Stomach (tissue), 9 donors: ENCODE measurements around the gene C1GALT1. TPM values are rescaled to one million over a fixed set of nuclear protein-coding genes. Genes with fewer than 3 reads are reported as not detected.

Experiments
- DNase-seq, 2 donors: peaks; one replicate each; pipeline versions ENCODE4 v3.0.0 to v3.0.0-alpha.2; 2013 to 2019
- H3K27ac ChIP-seq, 5 donors: fragments of 200-600 bp in 4 of 5; sonication (generic) in 4 of 5; one replicate each; pipeline ENCODE4 v1.5.1; 2013 to 2019; ENCODE audit warnings: mild to moderate bottlenecking in 1 of 5, moderate library complexity in 1 of 5
- H3K27me3 ChIP-seq, 3 donors: fragments of 200-600 bp; sonication (generic); one replicate each; pipeline ENCODE4 v1.5.1; 2017 to 2019; ENCODE audit warnings: mixed run types in 1 of 3
- H3K36me3 ChIP-seq, 4 donors: fragments of 200-600 bp; sonication (generic); 1 replicate in 3 of 4; 2 replicates in 1 of 4; pipeline ENCODE4 v1.5.1; 2016 to 2019
- H3K4me1 ChIP-seq, 4 donors: fragments of 200-600 bp; sonication (generic); one replicate each; pipeline ENCODE4 v1.5.1; 2016 to 2019
- H3K4me3 ChIP-seq, 4 donors: fragments of 200-600 bp; sonication (generic) in 3 of 4; one replicate each; pipeline ENCODE4 v1.5.1; 2016 to 2019; ENCODE audit warnings: mild to moderate bottlenecking in 1 of 4
- H3K9me3 ChIP-seq, 4 donors: fragments of 200-600 bp; sonication (generic); one replicate each; pipeline ENCODE4 v1.5.1; 2016 to 2019
- CTCF ChIP-seq, 7 experiments: fragments of 450-650 bp in 4 of 7; fragments of 200-600 bp in 3 of 7; sonication (generic) in 3 of 7; IDR thresholded peaks; one replicate each; pipeline ENCODE4 v1.5.1; 2016 to 2019; ENCODE audit warnings: antibody characterized with exemption in 7 of 7, control low read depth in 2 of 7, mild to moderate bottlenecking in 1 of 7
- EP300 ChIP-seq: sonication (generic); formaldehyde crosslinking; IDR thresholded peaks from one replicate; pipeline ENCODE4 v1.6.1; 2017; ENCODE audit warnings: antibody characterized with exemption
- POLR2A ChIP-seq, 4 donors: fragments of 450-650 bp; IDR thresholded peaks; one replicate each; pipeline ENCODE4 v1.6.1; 2016; ENCODE audit warnings: antibody characterized with exemption in 4 of 4, control low read depth in 2 of 4, mild to moderate bottlenecking in 1 of 4, moderate library complexity in 1 of 4
- POLR2AphosphoS5 ChIP-seq, 3 donors: sonication (generic); formaldehyde crosslinking; IDR thresholded peaks; one replicate each; pipeline ENCODE4 v1.6.1; 2016; ENCODE audit warnings: antibody characterized with exemption in 3 of 3
- WGBS, 5 donors: extraction: QIAGEN DNeasy Blood & Tissue Kit in 3 of 5; methylation state at CpG; one replicate each; pipeline versions ENCODE4 v1.1.5 to v1.1.7; 2013 to 2018; 5-methylcytosine and 5-hydroxymethylcytosine counted together
- intact Hi-C: fragments of 100-400 bp; cut with DNase I; formaldehyde crosslinking; loops from one replicate; pipeline ENCODE4 v1.15.1; 2023; ENCODE audit warnings: low total_unique reads
- polyA plus RNA-seq, 3 donors: library from polyadenylated mRNA; stranded (reverse); fragments of 200-250 nt; gene quantifications; one replicate each; pipeline ENCODE4 v1.2.3, GENCODE V29; 2013
- total RNA-seq, 5 donors: library from RNA; depleted of rRNA; stranded (reverse); fragments of >200 nt; gene quantifications; one replicate each; pipeline versions ENCODE4 v1.1.0 to v1.2.3, GENCODE V29; 2014 to 2016
- donor health status: healthy with polysubstance abuse.
- donor health status: Bipolar disorder and iron deficiency.
- donor health status: healthy.

C1GALT1 gene
- total and polyA plus RNA-seq, 8 donors: 2.6 to 50.9 (median 14.7) TPM

GRCh38 chr7:7254908-7255307, 72.6 kb downstream of the C1GALT1 start:
- H3K27ac ChIP-seq: no peak overlapping the region
- no peak overlapping the region for H3K4me3 ChIP-seq
- WGBS, 5 donors: 42 to 71% (median 60%) methylated on average over 5 of the region's 5 CpGs
- peaks cover 0 to 9% (median 0%) of the 10 kb centered on the region in 4 donors for H3K36me3 ChIP-seq
- peaks cover 0 to 24% (median 0%) of the 10 kb centered on the region in 4 donors for H3K4me1 ChIP-seq
- no peaks in the 10 kb centered on the region for H3K9me3 ChIP-seq
- peak in 1 of 2 donors; percentile 58 for DNase-seq
- TF ChIP-seq CTCF (IDR thresholded peaks at IDR 0.05): no peak
- TF ChIP-seq POLR2A (IDR thresholded peaks at IDR 0.05): no peak
- TF ChIP-seq EP300: no peak
- TF ChIP-seq POLR2AphosphoS5 (IDR thresholded peaks at IDR 0.05): no peak
- no peaks in the 10 kb centered on the region for H3K27me3 ChIP-seq
- intact Hi-C loops: no loop called here

GRCh38 chr7:7256731-7257274, 74.5 kb downstream of the C1GALT1 start:
- Histone ChIP-seq H3K36me3 (peaks cover 0 to 9% (median 0%) of the 10 kb centered on the region in 4 donors), H3K27ac (peak overlapping the region in 1 of 5 donors; percentile 75), H3K4me1 (peaks cover 0 to 24% (median 0%) of the 10 kb centered on the region in 4 donors), H3K27me3 (no peaks in the 10 kb centered on the region), H3K4me3 (no peak overlapping the region), H3K9me3 (peaks cover 0 to 7% (median 2%) of the 10 kb centered on the region in 4 donors)
- intact Hi-C loops: no loop called here
- TF ChIP-seq EP300: no peak
- TF ChIP-seq POLR2A (IDR thresholded peaks at IDR 0.05): no peak
- no peak for TF ChIP-seq POLR2AphosphoS5 (IDR thresholded peaks at IDR 0.05)
- no peak for TF ChIP-seq CTCF (IDR thresholded peaks at IDR 0.05)
- DNase-seq: no peak
- 82 to 91% (median 87%) methylated on average over 6 of the region's 6 CpGs for WGBS, 5 donors

- peak overlapping the region in 4 of 5 donors; percentile 11 to 75 (median 65) for H3K27ac ChIP-seq
- H3K36me3 ChIP-seq: peaks cover 0 to 9% (median 0%) of the 10 kb centered on the region in 4 donors
- 64 to 79% (median 72%) methylated on average over 7 of the region's 7 CpGs for WGBS, 5 donors
- H3K9me3 ChIP-seq: peaks cover 0 to 8% (median 2%) of the 10 kb centered on the region in 4 donors
- no peak for DNase-seq
- no peak overlapping the region for H3K4me3 ChIP-seq
- intact Hi-C loops: no loop called here
- no peak for TF ChIP-seq POLR2A (IDR thresholded peaks at IDR 0.05)
- TF ChIP-seq EP300: no peak
- no peak for TF ChIP-seq CTCF (IDR thresholded peaks at IDR 0.05)
- TF ChIP-seq POLR2AphosphoS5 (IDR thresholded peaks at IDR 0.05): no peak
- peaks cover 0 to 24% (median 0%) of the 10 kb centered on the region in 4 donors for H3K4me1 ChIP-seq
- H3K27me3 ChIP-seq: no peaks in the 10 kb centered on the region
Measured at GRCh38 chr7:7257899-7258692, 75.8 kb downstream of the C1GALT1 start.

GRCh38 chr7:7261863-7262262, 79.5 kb downstream of the C1GALT1 start:
- intact Hi-C loops: no loop called here
- no peaks in the 10 kb centered on the region for H3K27me3 ChIP-seq
- H3K9me3 ChIP-seq: peaks cover 0 to 8% (median 2%) of the 10 kb centered on the region in 4 donors
- DNase-seq: no peak
- no peak overlapping the region for H3K27ac ChIP-seq
- H3K4me1 ChIP-seq: peaks cover 0 to 8% (median 0%) of the 10 kb centered on the region in 4 donors
- H3K4me3 ChIP-seq: no peak overlapping the region
- peaks cover 0 to 4% (median 0%) of the 10 kb centered on the region in 4 donors for H3K36me3 ChIP-seq
- TF ChIP-seq CTCF (IDR thresholded peaks at IDR 0.05): no peak
- no peak for TF ChIP-seq EP300
- no peak for TF ChIP-seq POLR2AphosphoS5 (IDR thresholded peaks at IDR 0.05)
- TF ChIP-seq POLR2A (IDR thresholded peaks at IDR 0.05): no peak
